HPDE6-E6E7 (cell line): ENCODE results near the gene ABRACL.
"Not testable (repeated sequence)": the region's sequence is repeated elsewhere in the genome, so short reads cannot be mapped to it uniquely, and the experiment has no call there.

ENCODE experiments used
- DNase-seq: peaks from one replicate; pipeline ENCODE4 v3.0.0; 2011; ENCODE audit warnings: missing footprints; ENCODE audit errors: extremely low spot score

ABRACL gene, protein sequence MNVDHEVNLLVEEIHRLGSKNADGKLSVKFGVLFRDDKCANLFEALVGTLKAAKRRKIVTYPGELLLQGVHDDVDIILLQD

DNA sequence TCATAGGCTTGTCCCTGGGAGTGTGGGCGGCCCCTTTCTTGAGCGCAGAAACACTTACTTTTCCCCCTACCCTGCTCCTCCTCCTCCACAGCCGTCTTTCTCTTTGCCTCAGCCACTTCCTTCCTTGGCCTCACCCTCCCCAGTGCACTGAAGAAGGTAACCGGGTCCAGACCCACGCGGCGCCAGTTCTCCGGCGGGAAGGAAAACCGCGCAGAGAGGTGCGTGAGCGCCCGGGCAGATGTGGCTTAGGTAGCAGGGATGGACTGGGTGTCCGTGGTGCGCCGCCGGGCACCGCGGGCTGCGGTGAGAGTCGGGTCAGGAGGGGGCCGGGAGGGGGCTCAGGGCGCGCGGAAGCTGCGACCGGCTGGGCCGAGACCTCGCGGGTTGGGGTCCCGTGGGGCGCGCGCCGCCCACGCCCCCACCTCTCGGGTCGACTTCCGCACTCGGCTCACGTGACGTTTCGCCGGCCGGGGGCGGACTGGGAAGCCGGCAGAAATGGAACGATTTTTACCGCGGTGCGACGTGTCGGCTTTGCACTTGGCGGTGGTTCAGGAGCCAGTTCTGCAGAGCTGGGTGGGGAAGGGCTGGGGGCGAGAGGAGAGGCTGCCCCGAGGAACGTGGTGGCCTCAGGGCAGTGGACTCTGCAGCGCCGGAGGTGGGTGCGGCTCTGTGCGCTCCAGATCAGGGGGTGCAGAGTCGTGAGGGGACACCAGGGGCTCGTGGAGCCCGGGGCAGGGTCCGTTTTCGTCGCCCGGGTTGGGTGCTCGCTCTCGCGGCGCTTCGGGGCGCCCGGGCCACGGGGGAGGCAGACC lies at the start of gene ABRACL:
TSS of gene ABRACL (plus strand) at position 88 of the 812 bp plus-strand sequence. CDS start 5,416 bp downstream, outside the sequence.
- DNase-seq: peak; percentile 15

- DNase-seq: no peak
Measured at GRCh38 chr6:138979365-138979764, 49.2 kb upstream of the ABRACL start.

- DNase-seq: no peak
Measured at GRCh38 chr6:138979813-138980668, 48.5 kb upstream of the ABRACL start.

- no peak for DNase-seq
Measured at GRCh38 chr6:138981416-138981815, 47.1 kb upstream of the ABRACL start.

DNA sequence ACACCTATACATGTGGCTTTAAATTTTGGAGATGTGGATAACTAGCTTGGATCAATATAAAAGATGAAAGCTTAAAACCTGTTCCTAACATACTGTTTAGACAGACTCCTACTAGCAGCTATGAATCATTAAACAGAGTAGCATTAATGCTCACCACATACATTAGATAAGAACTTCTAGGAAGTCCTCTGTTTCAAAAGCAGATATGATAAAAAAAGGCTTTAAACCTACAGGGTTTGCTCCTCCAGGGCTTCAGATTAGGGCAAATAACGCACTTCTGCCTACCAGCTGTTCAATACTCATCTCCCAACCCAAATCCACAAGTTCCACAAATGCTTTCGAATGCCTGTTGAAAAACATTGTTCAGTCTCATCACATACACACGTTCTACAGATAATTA lies 42.0 kb upstream of the ABRACL start:
- no peak for DNase-seq

GRCh38 chr6:138987080-138987642 lies 41.4 kb upstream of the ABRACL start:
- DNase-seq: no peak

- peak; percentile 93 for DNase-seq
Measured at GRCh38 chr6:138987643-138988468, 40.7 kb upstream of the ABRACL start, which contains the start of gene REPS1. REPS1 (minus strand) TSS chr6:138988253; CDS start chr6:138987682, 571 bp downstream.

GRCh38 chr6:138988469-138988834 lies 40.1 kb upstream of the ABRACL start:
- DNase-seq: no peak

DNA sequence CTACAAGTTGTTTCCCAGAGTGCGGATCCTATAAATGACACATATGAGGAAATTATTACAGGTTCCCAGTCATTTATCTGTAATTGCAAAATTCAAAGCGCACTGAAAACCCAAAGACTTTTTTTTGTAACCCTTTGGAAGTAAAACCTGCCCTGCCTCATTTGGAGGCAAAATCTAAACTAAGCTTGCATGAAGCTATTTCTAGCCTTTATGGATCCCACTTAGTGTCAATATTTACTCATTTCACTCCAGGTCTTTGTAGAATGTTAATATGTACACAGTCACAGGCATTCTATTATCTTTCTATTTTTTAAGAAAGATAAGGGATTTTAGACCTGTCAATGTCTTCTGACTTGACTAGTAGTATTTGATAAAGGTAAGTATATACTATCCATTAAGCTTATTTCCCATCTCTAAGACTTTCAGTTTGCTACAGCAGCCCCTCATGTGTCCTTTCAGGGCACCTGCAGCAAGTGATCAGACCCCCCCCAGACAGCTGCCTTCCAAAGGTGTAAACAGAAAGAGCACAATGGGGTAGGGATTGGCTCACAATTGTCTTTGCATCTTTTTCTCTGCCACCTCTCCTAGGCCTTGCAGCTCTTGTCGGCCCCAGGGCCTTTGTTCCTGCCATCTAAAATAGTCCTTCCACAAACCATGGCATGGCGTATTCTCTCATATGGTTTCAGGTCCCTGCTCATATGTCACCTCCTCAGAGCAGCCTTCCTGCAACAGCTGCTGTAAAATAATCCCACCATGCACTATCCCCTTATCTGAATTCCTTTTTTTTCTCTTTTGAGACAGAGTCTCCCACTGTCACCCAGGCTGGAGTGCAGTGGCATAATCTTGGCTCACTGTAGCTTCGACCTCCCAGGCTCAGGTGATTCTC lies 39.2 kb upstream of the ABRACL start:
- DNase-seq: no peak

DNA sequence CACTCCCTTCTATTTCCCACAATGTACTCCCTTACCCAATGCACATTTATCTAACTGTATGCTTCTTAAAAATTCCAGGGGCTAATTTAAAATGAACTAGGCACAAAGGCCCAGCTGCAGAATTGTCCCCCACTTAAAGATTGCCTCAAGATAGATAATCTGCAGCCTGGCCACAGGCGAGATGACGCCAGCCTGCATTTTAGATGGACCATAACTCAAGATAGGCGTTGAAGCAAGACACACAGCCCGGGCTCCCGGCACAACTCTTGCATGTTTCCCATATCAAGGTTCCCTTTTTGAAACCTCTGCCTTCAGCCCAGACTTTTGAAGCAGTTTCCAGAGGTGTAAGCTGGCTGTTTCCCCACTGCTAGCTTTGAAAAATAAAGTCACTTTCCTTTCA lies 37.3 kb upstream of the ABRACL start:
- DNase-seq: no peak

GRCh38 chr6:138992965-138993364 lies 35.6 kb upstream of the ABRACL start:
- DNase-seq: not testable (repeated sequence)

DNA sequence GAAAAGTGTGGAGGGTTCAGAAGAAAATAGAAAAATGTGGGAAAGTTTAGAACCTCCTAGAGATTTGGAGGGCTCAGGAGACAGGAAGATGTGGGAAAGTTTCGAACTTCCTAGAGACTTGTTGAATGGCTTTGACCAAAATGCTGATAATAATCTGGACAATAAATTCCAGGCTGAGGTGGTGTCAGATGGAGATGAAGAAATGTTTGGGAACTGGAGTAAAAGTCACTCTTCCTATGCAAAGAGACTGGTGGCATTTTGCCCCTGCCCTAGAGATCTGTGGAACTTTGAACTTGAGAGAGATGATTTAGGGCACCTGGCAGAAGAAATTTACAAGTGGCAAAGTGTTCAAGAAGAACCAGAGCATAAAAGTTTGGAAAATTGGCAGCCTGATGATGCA lies 35.1 kb upstream of the ABRACL start:
- DNase-seq: not testable (repeated sequence)

DNA sequence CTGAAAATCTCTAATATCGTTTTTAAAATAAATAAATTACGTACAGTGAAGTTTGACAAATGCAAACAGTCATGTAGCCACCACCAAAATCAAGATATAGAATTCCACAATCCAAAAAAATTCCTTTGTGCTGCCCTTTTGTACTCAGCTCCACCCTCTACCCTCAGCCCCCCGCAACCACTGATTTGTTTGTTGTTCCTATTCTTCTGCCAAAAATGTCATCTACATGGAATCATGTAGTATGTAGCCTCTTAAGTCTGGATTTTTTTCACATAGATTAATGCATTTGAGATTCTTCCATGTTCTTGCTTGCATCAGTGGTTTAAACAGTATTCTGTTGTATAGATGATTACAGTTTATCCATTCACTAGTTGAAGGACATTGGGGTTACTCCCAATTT lies 32.0 kb upstream of the ABRACL start:
- no peak for DNase-seq

GRCh38 chr6:138997136-138997535 lies 31.4 kb upstream of the ABRACL start:
- no peak for DNase-seq

DNA sequence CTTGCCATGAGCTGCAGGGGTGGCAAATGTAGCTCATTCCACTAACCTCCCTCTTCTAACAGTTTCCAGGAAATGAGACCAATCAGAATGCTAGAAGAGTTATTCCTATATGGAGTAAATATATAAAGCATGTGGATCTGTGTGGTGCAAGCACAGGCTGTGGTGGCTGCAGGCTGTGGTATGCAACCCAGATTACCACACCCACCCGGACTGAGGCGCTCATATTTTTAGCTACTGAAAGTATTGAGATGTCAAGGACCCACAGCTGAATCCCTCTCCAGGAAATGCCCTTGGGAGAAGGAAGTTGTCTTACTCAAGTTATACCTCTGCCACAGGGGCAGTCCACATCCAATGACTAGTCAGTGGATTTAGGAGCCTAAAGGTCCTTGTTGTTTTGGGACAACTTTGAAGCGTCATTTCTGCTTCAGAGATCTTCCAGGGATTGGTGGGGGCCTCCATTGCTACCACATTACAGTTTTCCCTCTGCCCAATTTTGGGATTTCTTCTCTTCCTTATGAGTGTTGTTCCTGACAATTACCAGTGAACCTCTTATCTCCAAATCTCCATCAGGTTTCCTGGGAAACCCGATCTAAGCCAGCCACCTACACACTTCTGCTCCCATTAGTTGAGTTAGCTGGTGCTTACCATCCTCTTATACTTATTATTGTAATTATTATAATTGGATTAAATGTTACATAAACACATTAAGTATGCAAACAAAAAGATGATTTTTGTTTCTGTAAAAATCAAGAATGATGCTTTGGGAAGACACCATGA lies 28.4 kb upstream of the ABRACL start:
- no peak for DNase-seq

DNA sequence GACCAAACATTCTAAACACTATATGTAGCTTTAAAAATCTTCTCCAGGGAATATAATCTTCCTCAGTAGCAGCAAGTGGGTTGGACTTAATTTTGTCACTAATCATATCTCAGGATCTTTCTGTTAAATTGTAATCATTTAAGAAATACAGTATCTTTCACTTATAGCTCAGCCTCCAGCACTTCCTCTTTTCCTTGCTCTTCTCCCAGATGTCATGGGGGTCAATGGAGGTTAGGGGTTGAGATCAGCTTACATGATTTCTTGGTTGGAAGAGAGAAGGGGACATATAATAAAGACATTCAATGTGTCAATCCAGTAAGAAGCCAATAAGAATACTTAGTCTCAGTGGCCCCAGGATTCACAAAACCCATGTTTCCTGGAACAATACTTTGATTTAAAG lies 24.8 kb upstream of the ABRACL start:
- no peak for DNase-seq

- DNase-seq: no peak
Measured at GRCh38 chr6:139006477-139006876, 22.1 kb upstream of the ABRACL start.

GRCh38 chr6:139007428-139007827 lies 21.1 kb upstream of the ABRACL start:
- DNase-seq: no peak

DNA sequence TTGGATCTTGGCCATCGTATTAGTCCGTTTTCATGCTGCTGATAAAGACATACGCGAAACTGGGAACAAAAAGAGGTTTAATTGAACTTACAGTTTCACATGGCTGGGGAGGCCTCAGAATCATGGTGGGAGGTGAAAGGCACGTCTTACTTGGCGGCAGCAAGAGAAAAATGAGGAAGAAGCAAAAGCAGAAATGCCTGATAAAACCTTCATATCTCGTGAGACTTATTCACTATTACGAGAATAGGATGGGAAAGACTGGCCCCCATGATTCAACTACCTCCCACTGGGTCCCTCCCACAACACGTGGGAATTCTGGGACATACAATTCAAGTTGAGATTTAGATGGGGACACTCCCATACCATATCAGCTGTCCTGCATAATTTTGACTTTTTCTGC lies 20.4 kb upstream of the ABRACL start:
- no peak for DNase-seq

- no peak for DNase-seq
Measured at GRCh38 chr6:139010674-139011073, 17.9 kb upstream of the ABRACL start.
